Stimulated activated CD4-positive, alpha-beta T cell treated with anti-CD3 and anti-CD28 coated beads, Interleukin-2, amount 100 ng/mL, for 4 hours (primary cell): ENCODE data around the gene FOXP3.

Experiments used
- DNase-seq: peaks from one replicate; pipeline ENCODE4 v3.0.0-alpha.2; 2020; ENCODE audit warnings: low read depth

Gene FOXP3

GRCh38 chrX:49249616-49250015, 14.9 kb downstream of the FOXP3 start:
- DNase-seq, result no peak

GRCh38 chrX:49249071-49249470, 15.4 kb downstream of the FOXP3 start:
- no peak for DNase-seq

GRCh38 chrX:49247916-49248811, 16.3 kb downstream of the FOXP3 start:
- no peak for DNase-seq

- DNase-seq, result no peak
Measured at GRCh38 chrX:49247346-49247745, 17.2 kb downstream of the FOXP3 start.

GRCh38 chrX:49246541-49246940, 18.0 kb downstream of the FOXP3 start:
- no peak for DNase-seq

GRCh38 chrX:49244207-49244606, 20.3 kb downstream of the FOXP3 start:
- no peak for DNase-seq

- DNase-seq, result no peak
Measured at GRCh38 chrX:49243166-49243565, 21.3 kb downstream of the FOXP3 start.

- DNase-seq, result no peak
Measured at GRCh38 chrX:49242545-49243066, 21.9 kb downstream of the FOXP3 start.

GRCh38 chrX:49238735-49239134, 25.8 kb downstream of the FOXP3 start:
- DNase-seq, result no peak

GRCh38 chrX:49237060-49237459, 27.4 kb downstream of the FOXP3 start:
- no peak for DNase-seq

GRCh38 chrX:49233887-49234555, 30.5 kb downstream of the FOXP3 start:
- DNase-seq, result no peak

GRCh38 chrX:49233176-49233575, 31.3 kb downstream of the FOXP3 start, which contains the start of gene CACNA1F:
Gene CACNA1F, minus strand, starts transcription at chrX:49233340. Its CDS starts 31 bp downstream, at chrX:49233309.
- DNase-seq, result no peak

GRCh38 chrX:49232525-49232924, 32.0 kb downstream of the FOXP3 start:
- DNase-seq, result no peak

GRCh38 chrX:49231333-49232000, 33.0 kb downstream of the FOXP3 start:
- no peak for DNase-seq

GRCh38 chrX:49230500-49231232, 33.8 kb downstream of the FOXP3 start:
- DNase-seq, result peak; percentile 21

GRCh38 chrX:49228185-49228584, 36.3 kb downstream of the FOXP3 start:
- DNase-seq, result no peak

GRCh38 chrX:49227726-49228125, 36.8 kb downstream of the FOXP3 start:
- no peak for DNase-seq

GRCh38 chrX:49226946-49227345, 37.6 kb downstream of the FOXP3 start:
- no peak for DNase-seq

GRCh38 chrX:49225858-49226257, 38.7 kb downstream of the FOXP3 start:
- DNase-seq, result no peak

- no peak for DNase-seq
Measured at GRCh38 chrX:49221868-49222267, 42.6 kb downstream of the FOXP3 start.

GRCh38 chrX:49220100-49220499, 44.4 kb downstream of the FOXP3 start:
- DNase-seq, result no peak
